LNCaP clone FGC (cell line): ENCODE data around the gene CASP8AP2.
"Not testable (repeated sequence)": the region's sequence is repeated elsewhere in the genome, so short reads cannot be mapped to it uniquely, and the experiment has no call there.

ENCODE experiments used
- DNase-seq: peaks from one replicate; pipeline ENCODE4 v3.0.0-alpha.2; 2011; ENCODE audit warnings: low read depth
- H3K4me3 ChIP-seq: 2 replicates; pipeline ENCODE4 v1.5.1; 2011; ENCODE audit warnings: mild to moderate bottlenecking, low read depth, low read length, control low read depth
- CTCF ChIP-seq: IDR thresholded peaks from 2 replicates; pipeline ENCODE4 v1.5.1; 2012; ENCODE audit warnings: mild to moderate bottlenecking; ENCODE audit not compliant: control insufficient read depth, insufficient read depth; ENCODE audit errors: extremely low read depth

CASP8AP2 gene

DNA sequence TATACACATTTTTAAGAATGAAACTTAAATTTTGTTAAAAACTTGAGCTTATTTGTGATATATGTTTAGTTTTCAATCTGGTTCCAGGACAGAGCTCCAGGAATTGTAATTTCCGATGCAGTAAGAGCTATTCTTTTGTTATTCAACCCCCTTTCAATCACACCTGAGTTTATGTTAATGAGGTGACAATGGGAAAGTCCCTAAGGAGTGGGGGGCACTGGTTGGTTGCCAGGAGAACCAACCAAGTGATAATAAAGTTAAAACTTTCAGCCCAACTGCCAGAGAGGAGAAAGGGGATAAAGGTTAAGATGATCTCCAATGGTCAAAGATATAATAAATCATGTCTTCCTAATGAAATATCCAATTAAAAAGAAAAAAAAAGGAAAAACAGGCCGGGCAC, 29.9 kb upstream of the CASP8AP2 start:
- TF ChIP-seq CTCF = no peak
- no peak for DNase-seq
- H3K4me3 ChIP-seq = no peak overlapping the region

DNA sequence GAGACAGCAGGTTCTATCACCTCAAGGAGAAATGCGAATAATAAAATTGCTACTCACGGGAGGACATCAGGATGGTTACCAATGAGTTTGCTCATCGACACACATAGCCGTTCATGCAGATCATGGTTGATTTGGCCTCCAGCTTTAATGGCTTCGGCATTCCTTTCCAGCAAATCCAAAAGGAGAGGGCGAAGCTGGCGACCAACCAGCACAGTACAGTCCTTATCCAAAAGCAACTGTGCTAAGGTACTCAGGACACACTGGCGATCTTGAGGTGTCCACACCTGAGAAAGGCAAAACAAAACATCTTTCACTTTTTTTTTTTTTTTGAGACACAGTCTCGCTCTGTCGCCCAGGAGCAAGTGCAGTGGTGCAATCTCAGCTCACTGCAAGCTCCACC, 26.4 kb upstream of the CASP8AP2 start:
- H3K4me3 ChIP-seq = no peak overlapping the region
- no peak for DNase-seq
- TF ChIP-seq CTCF = no peak

DNA sequence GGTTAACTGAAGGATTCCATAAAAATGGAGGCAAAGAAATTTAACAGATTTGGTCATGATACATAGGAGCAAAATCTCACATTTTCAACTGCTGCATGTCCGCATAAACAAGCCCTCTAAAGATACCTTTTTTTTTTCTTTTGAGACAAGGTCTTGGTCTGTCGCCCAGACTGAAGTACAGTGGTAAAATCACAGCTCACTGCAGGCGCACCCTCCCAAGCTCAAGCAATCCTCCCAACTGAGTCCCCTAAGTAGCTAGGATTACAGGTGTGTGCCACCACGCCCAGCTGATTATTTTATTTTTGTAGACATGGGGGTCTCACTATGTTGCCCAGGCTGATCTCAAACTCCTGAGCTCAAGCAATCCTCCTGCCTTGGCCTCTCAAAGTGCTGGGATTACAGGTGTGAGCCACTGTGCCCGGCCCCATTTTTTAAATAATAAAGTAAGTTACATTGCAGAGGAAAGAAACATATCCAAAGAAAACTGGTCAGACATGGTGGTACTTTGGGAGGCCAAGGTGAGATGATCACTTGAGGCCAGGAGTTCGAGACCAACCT, 23.8 kb upstream of the CASP8AP2 start:
- no peak for DNase-seq
- no peak for TF ChIP-seq CTCF
- H3K4me3 ChIP-seq = no peak overlapping the region

- TF ChIP-seq CTCF = no peak
- DNase-seq = no peak
- no peak overlapping the region for H3K4me3 ChIP-seq
Observed at GRCh38 chr6:89807581-89807980, 22.1 kb upstream of the CASP8AP2 start.

DNA sequence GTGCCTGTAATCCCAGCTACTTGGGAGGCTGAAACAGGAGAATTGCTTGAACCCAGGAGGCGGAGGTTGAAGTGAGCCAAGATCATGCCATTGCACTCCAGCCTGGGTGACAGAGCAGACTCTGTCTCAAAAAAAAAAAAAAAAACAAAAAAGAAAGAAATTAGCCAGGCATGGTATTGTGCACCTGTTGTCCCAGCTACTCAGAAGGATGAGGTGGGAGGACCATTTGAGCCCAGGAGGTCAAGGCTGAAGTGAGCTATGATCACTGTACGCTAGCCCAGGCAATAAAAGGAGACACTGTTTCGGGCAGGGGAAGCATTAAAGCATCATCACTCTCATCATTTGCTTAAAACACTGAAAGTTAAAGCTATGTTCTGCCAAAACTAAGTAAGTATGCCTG, 16.3 kb upstream of the CASP8AP2 start:
- not testable (repeated sequence) for H3K4me3 ChIP-seq, DNase-seq

- no peak for TF ChIP-seq CTCF
- no peak overlapping the region for H3K4me3 ChIP-seq
- no peak for DNase-seq
Observed at GRCh38 chr6:89817481-89817880, 12.2 kb upstream of the CASP8AP2 start.

- no peak for TF ChIP-seq CTCF
- no peak for DNase-seq
- H3K4me3 ChIP-seq = peak overlapping the region; percentile 74
Observed at GRCh38 chr6:89818977-89819335, 10.7 kb upstream of the CASP8AP2 start.
